Heart left ventricle (tissue), 16 donors: ENCODE data around the gene RRP9. TPM values are rescaled to one million over a fixed set of nuclear protein-coding genes. Genes with fewer than 3 reads are reported as not detected.

Experiments
- ATAC-seq, 4 donors: fragments of 200-7000 bp; cut with Tn5 transposase; one replicate each; pipeline ENCODE4 v1.9.1; 2020 to 2022; ENCODE audit warnings: moderate library complexity in 4 of 4, mild to moderate bottlenecking in 3 of 4, moderate number of reproducible peaks in 1 of 4
- DNase-seq, 5 donors: peaks; one replicate each; pipeline ENCODE4 v3.0.0-alpha.2; 2020
- H3K27ac ChIP-seq, 12 donors: fragments of 200-600 bp; sonication (generic) in 4 of 12; one replicate each; pipeline versions ENCODE4 v1.5.0 to v1.8.0; 2016 to 2022; ENCODE audit warnings: mild to moderate bottlenecking in 2 of 12
- H3K27me3 ChIP-seq, 9 donors: fragments of 200-600 bp; sonication (generic) in 2 of 9; one replicate each; pipeline versions ENCODE4 v1.5.1 to v1.8.0; 2016 to 2022; ENCODE audit warnings: mild to moderate bottlenecking in 3 of 9
- H3K36me3 ChIP-seq, 9 donors: fragments of 200-600 bp; sonication (generic) in 2 of 9; one replicate each; pipeline versions ENCODE4 v1.5.0 to v1.8.0; 2018 to 2022; ENCODE audit warnings: mild to moderate bottlenecking in 2 of 9
- H3K4me1 ChIP-seq, 12 donors: fragments of 200-600 bp; sonication (generic) in 4 of 12; one replicate each; pipeline versions ENCODE4 v1.5.0 to v1.8.0; 2016 to 2022; ENCODE audit warnings: mild to moderate bottlenecking in 3 of 12
- H3K4me3 ChIP-seq, 12 donors: fragments of 200-600 bp; sonication (generic) in 4 of 12; one replicate each; pipeline versions ENCODE4 v1.5.0 to v1.8.0; 2017 to 2022; ENCODE audit warnings: mild to moderate bottlenecking in 9 of 12, moderate library complexity in 4 of 12
- H3K9me3 ChIP-seq, 12 donors: fragments of 200-600 bp; sonication (generic) in 4 of 12; one replicate each; pipeline versions ENCODE4 v1.5.0 to v1.8.0; 2016 to 2022; ENCODE audit warnings: mild to moderate bottlenecking in 1 of 12
- POLR2A ChIP-seq, 2 donors: fragments of 450-650 bp; IDR thresholded peaks; one replicate each; pipeline ENCODE4 v1.6.1; 2017; ENCODE audit warnings: antibody characterized with exemption in 2 of 2, mild to moderate bottlenecking in 2 of 2, moderate library complexity in 2 of 2
- WGBS, 4 donors: extraction: QIAGEN DNeasy Blood & Tissue Kit in 2 of 4; methylation state at CpG; one replicate each; pipeline versions ENCODE4 v1.1.5 to v1.1.7; 2013 to 2018; 5-methylcytosine and 5-hydroxymethylcytosine counted together
- intact Hi-C, 10 donors: fragments of 100-400 bp; cut with DNase I; formaldehyde crosslinking; loops; one replicate each; pipeline versions ENCODE4 v1.11.1 to v1.14.2; 2022
- polyA plus RNA-seq, 2 donors: library from polyadenylated mRNA; stranded (reverse); fragments of 200-250 nt; gene quantifications; one replicate each; pipeline ENCODE4 v1.2.3, GENCODE V29; 2013
- total RNA-seq, 9 donors: library from RNA; depleted of rRNA in 2 of 9; stranded (reverse); fragments of >200 nt in 2 of 9; fragmentation: NEBNext Ultra II Directional in 3 of 9; extraction: Animal tissue kit (Norgen Biotek cat#: 25700) in 3 of 9; gene quantifications; one replicate each; pipeline versions ENCODE4 v1.1.0 to v1.2.4, GENCODE V29; 2016 to 2023
- TF ChIP-seq, protein P1 (sequence below), 12 donors: fragments of 200-600 bp; sonication (generic) in 4 of 12; IDR thresholded peaks; one replicate each; pipeline versions ENCODE4 v1.5.0 to v1.8.0; 2018 to 2022; ENCODE audit warnings: antibody characterized with exemption in 12 of 12, mild to moderate bottlenecking in 5 of 12
- donor health status: ischemic (EF 13 %, LVEDD 7.1; RV severe dilation, severe dysfunction).
- donor health status: healthy with polysubstance abuse.
- donor health status: DM: no; HTN: yes; CAD: no.
- donor health status: DM: no; HTN: no; CAD: no.
- donor health status: ischemic (EF 25% LVEDD 6.9; RV normal size, moderate dysfunction).
- donor health status: ischemic (EF 25% LVEDD 5.7; RV mildly dilated, moderate dysfunction).
- donor health status: healthy.
- donor health status: DM: yes; HTN: yes; CAD: no.
- donor health status: ischemic (EF 35%, LVEDD 5.7; RV mildly dilated, moderate dysfunction).
- donor health status: nonischemic (EF 11% LVEDD 7.7; RV severe dilation, severe dysfunction).
- donor health status: DM: yes; HTN: yes; CAD: no.
- donor health status: PGD.
- donor health status: ischemic (EF 29% LVEDD 5.4; RV normal size, mild dysfunction).
- donor health status: nonischemic (EF 23%, LVEDD 6.1; RV moderate dilation, normal function).

RRP9 gene
- total and polyA plus RNA-seq, 11 donors = 6.1 to 30.8 (median 10.8) TPM

DNA sequence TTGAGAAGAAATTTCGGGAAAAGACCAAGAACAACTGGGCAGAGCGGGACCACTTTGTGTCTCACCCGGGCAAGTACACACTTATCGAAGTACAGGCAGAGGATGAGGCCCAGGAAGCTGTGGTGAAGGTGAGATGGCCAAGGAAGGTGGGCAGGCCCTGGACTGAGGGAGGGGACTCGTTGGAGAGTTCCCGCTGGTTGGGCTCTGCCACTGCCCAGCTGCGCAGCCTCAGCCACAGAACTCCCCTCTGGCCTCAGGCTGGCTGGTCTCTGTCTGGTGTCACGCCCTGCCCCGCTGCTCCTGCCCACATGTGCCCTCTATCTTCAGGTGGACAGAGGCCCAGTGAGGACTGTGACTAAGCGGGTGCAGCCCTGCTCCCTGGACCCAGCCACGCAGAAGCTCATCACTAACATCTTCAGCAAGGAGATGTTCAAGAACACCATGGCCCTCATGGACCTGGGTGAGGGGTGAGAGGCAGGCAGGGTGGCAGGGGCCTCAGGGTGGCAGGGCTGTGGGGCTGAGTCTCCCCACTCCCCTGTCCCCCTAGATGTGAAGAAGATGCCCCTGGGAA is 2.8 kb upstream of the RRP9 start:
- TF ChIP-seq, protein P1, sequence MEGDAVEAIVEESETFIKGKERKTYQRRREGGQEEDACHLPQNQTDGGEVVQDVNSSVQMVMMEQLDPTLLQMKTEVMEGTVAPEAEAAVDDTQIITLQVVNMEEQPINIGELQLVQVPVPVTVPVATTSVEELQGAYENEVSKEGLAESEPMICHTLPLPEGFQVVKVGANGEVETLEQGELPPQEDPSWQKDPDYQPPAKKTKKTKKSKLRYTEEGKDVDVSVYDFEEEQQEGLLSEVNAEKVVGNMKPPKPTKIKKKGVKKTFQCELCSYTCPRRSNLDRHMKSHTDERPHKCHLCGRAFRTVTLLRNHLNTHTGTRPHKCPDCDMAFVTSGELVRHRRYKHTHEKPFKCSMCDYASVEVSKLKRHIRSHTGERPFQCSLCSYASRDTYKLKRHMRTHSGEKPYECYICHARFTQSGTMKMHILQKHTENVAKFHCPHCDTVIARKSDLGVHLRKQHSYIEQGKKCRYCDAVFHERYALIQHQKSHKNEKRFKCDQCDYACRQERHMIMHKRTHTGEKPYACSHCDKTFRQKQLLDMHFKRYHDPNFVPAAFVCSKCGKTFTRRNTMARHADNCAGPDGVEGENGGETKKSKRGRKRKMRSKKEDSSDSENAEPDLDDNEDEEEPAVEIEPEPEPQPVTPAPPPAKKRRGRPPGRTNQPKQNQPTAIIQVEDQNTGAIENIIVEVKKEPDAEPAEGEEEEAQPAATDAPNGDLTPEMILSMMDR (IDR thresholded peaks at IDR 0.05) = no peak
- no peak for TF ChIP-seq POLR2A (IDR thresholded peaks at IDR 0.05)
- Histone ChIP-seq H3K36me3 (peaks cover 0 to 30% (median 9%) of the 10 kb centered on the region in 9 donors), H3K9me3 (no peaks in the 10 kb centered on the region), H3K27me3 (no peaks in the 10 kb centered on the region), H3K4me1 (peaks cover 3 to 32% (median 23%) of the 10 kb centered on the region in 12 donors), H3K4me3 (no peak overlapping the region), H3K27ac (no peak overlapping the region)
- DNase-seq (peak in 2 of 5 donors; percentile 25 to 45), ATAC-seq (no peak)
- WGBS, 4 donors = 90 to 92% (median 91%) methylated on average over 9 to 11 of the region's 11 CpGs
- intact Hi-C loops = loop anchor here in 4 of 10 donors (5.0 kb wide), 3 partner anchors 33 to 203 kb away; partner anchors contain the start of gene ABHD14A (in 1 of the 4)

DNA sequence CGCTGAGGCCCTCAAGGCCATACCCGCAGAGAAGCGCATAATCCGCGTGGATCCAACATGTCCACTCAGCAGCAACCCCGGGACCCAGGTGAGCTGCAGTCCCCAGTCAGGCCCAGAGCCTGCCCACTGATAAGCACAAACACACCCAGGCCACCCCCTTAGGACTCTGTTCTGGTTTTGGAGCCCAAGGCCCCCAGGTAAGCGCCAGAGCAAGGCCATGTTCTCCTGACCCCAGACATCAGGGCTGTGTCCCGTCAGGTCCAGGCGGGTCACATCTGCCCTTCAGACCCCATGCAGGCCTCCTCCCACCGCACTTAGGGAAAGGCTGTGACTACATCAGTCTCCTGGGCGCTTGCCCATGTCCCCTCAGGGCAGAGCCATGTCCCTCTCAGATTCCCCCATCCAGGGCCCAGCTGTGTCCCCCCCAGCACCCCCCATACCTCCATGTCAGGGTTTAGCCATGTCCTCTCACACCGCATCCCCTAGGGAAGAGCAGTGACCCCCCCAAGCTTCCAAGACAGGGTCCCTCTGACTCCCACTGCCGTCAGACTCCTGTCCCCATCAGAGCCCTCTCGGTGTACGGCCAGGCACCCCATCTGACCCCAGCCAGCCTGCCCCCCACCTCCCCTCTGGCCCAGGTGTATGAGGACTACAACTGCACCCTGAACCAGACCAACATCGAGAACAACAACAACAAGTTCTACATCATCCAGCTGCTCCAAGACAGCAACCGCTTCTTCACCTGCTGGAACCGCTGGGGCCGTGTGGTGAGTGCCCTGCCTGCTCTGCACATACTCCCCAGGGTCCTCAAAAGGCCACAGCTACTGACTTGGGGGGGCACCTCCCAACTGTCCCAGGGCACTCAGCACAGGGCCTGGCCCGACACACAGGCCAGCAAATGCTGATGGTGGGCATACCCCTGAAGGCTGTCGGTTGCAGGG is 2.0 kb upstream of the RRP9 start:
- ATAC-seq (no peak), DNase-seq (peak in 3 of 5 donors; percentile 18 to 60 (median 36))
- peak overlapping the region in 8 of 12 donors; percentile 65 to 85 (median 80) for H3K4me3 ChIP-seq
- TF ChIP-seq, protein P1 (IDR thresholded peaks at IDR 0.05) = no peak
- no peak for TF ChIP-seq POLR2A (IDR thresholded peaks at IDR 0.05)
- peaks cover 3 to 32% (median 23%) of the 10 kb centered on the region in 12 donors for H3K4me1 ChIP-seq
- peak overlapping the region; percentile 90 to 99 (median 95) for H3K27ac ChIP-seq
- peaks cover 0 to 29% (median 8%) of the 10 kb centered on the region in 9 donors for H3K36me3 ChIP-seq
- H3K27me3 ChIP-seq = no peaks in the 10 kb centered on the region
- WGBS, 4 donors = 84 to 97% (median 91%) methylated on average over 19 to 21 of the region's 21 CpGs
- intact Hi-C loops = loop anchor here in 8 of 10 donors (2.0 to 5.0 kb wide), 5 partner anchors 29 to 204 kb away; partner anchors contain the start of genes ABHD14A (in 5 of the 8) and ABHD14B (in 4 of the 8)
- H3K9me3 ChIP-seq = no peaks in the 10 kb centered on the region

DNA sequence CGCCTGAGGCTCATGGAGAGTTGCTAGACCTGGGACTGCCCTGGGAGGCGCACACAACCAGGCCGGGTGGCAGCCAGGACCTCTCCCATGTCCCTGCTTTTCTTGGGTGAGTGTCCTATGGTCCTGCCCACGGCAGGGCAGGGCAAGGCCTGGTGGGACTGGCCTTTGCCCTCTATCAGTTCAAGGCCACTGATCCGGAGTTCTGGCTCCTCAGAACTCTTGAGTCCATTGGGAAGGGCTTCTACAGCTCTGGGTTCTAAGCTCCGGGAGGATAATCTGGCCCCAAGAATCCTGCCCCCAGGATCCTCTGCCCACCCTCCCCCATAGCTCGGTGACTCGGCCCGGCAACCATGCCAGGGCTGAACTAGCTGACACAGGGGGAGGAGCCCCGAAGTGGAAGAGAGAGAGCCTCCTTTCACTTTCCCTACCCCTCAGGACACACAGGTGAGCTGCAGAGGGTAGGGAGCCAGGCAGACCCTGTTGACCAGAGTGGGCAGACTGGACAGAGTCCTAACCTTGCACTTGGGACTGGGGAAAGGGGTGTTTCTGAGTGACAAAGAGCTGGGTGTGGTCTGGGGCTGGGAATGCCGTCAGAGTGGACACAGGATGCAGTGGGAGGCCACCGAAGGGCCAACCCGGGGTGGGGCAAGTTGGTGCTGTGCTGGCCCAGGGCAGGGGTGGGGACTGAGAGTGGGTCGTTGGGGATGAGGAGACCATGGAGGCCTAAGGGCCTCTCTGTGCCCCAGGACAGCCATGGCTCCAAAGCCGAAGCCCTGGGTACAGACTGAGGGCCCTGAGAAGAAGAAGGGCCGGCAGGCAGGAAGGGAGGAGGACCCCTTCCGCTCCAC is 1.1 kb upstream of the RRP9 start:
- Histone ChIP-seq H3K27ac (peak overlapping the region; percentile 90 to 99 (median 95)), H3K4me1 (peaks cover 3 to 32% (median 23%) of the 10 kb centered on the region in 12 donors), H3K36me3 (peaks cover 0 to 30% (median 6%) of the 10 kb centered on the region in 9 donors), H3K27me3 (no peaks in the 10 kb centered on the region), H3K9me3 (no peaks in the 10 kb centered on the region), H3K4me3 (peak overlapping the region in 11 of 12 donors; percentile 18 to 93 (median 78))
- TF ChIP-seq, protein P1 (IDR thresholded peaks at IDR 0.05) = no peak
- TF ChIP-seq POLR2A (IDR thresholded peaks at IDR 0.05) = peak in 1 of 2 donors; percentile 41
- intact Hi-C loops = loop anchor here in 9 of 10 donors (1.0 to 5.0 kb wide), 8 partner anchors 13 to 204 kb away; partner anchors contain the start of genes ABHD14B (in 7 of the 9) and ABHD14A (in 5 of the 9)
- peak in 3 of 4 donors; percentile 16 to 38 (median 35) for ATAC-seq
- WGBS, 4 donors = 35 to 51% (median 40%) methylated on average over 14 to 17 of the region's 17 CpGs
- peak; percentile 61 to 81 (median 62) for DNase-seq
